Measurements from ENCODE around the gene METAP1D. TPM values are rescaled to one million over a fixed set of nuclear protein-coding genes. Genes with fewer than 3 reads are reported as not detected.
A peak's percentile ranks its signal among the peaks of the same experiment; 100 is the strongest.

METAP1D gene
- total and polyA plus RNA-seq, 2 donors: 4.1 to 29.4 TPM

GRCh38 chr2:172082944-172083627 lies 83.3 kb downstream of the METAP1D start:
- H3K27ac ChIP-seq (ENCODE audit: low read depth): no peak overlapping the region
- DNase-seq (ENCODE audit: extremely low spot score): no peak
- peaks cover 2% of the 10 kb centered on the region for H3K4me1 ChIP-seq (ENCODE audit: insufficient read depth)
- WGBS: 9% methylated on average over 42 of the region's 42 CpGs
- H3K36me3 ChIP-seq (ENCODE audit: insufficient read depth): no peaks in the 10 kb centered on the region
- no peak overlapping the region for H3K4me3 ChIP-seq (ENCODE audit: low read depth, low read length)

GRCh38 chr2:172083628-172084394 lies 84.1 kb downstream of the METAP1D start:
- no peak overlapping the region for H3K4me3 ChIP-seq (ENCODE audit: low read depth, low read length)
- H3K36me3 ChIP-seq (ENCODE audit: insufficient read depth): no peaks in the 10 kb centered on the region
- WGBS: 10% methylated on average over 23 of the region's 23 CpGs
- DNase-seq (ENCODE audit: extremely low spot score): no peak
- peaks cover 2% of the 10 kb centered on the region for H3K4me1 ChIP-seq (ENCODE audit: insufficient read depth)
- H3K27ac ChIP-seq (ENCODE audit: low read depth): no peak overlapping the region

GRCh38 chr2:172084395-172084644 lies 84.6 kb downstream of the METAP1D start:
- DNase-seq (ENCODE audit: extremely low spot score): no peak
- Histone ChIP-seq H3K27ac (ENCODE audit: low read depth) (no peak overlapping the region), H3K4me1 (ENCODE audit: insufficient read depth) (peaks cover 2% of the 10 kb centered on the region), H3K4me3 (ENCODE audit: low read depth, low read length) (no peak overlapping the region), H3K36me3 (ENCODE audit: insufficient read depth) (no peaks in the 10 kb centered on the region)
- 3% methylated on average over 17 of the region's 17 CpGs for WGBS

- peak overlapping the region; percentile 23 for H3K4me3 ChIP-seq (ENCODE audit: low read depth, low read length)
- H3K36me3 ChIP-seq (ENCODE audit: insufficient read depth): no peaks in the 10 kb centered on the region
- WGBS: under 1% methylated on average over 76 of the region's 76 CpGs
- no peak for DNase-seq (ENCODE audit: extremely low spot score)
- peaks cover 2% of the 10 kb centered on the region for H3K4me1 ChIP-seq (ENCODE audit: insufficient read depth)
- no peak overlapping the region for H3K27ac ChIP-seq (ENCODE audit: low read depth)
These were observed 85.1 kb downstream of the METAP1D start for GRCh38 chr2:172084645-172085459.

GRCh38 chr2:172085460-172086159 lies 85.9 kb downstream of the METAP1D start, which contains the start of gene DLX1:
Gene DLX1, plus strand, starts transcription at chr2:172085507. Its CDS starts 171 bp downstream, at chr2:172085678.
- H3K27ac ChIP-seq (ENCODE audit: low read depth): no peak within 1 kb of the TSS
- WGBS: 3% methylated on average over 34 of the region's 34 CpGs
- no peak for DNase-seq (ENCODE audit: extremely low spot score)

GRCh38 chr2:172086241-172087206 lies 86.8 kb downstream of the METAP1D start:
- no peak for DNase-seq (ENCODE audit: extremely low spot score)
- Histone ChIP-seq H3K27ac (ENCODE audit: low read depth) (no peak overlapping the region), H3K4me1 (ENCODE audit: insufficient read depth) (peaks cover 2% of the 10 kb centered on the region), H3K4me3 (ENCODE audit: low read depth, low read length) (no peak overlapping the region), H3K36me3 (ENCODE audit: insufficient read depth) (no peaks in the 10 kb centered on the region)
- WGBS: 6% methylated on average over 54 of the region's 54 CpGs

More at GRCh38 chr2:172085460-172086159, 85.9 kb downstream of the METAP1D start, which contains the start of gene DLX1:
- H3K36me3 ChIP-seq (ENCODE audit: insufficient read depth): no peaks in the 10 kb centered on the region
- peak within 1 kb of the TSS; percentile 23 for H3K4me3 ChIP-seq (ENCODE audit: low read depth, low read length)
- H3K4me1 ChIP-seq (ENCODE audit: insufficient read depth): peaks cover 2% of the 10 kb centered on the region

- H3K4me3 ChIP-seq (ENCODE audit: low read depth, low read length): no peak overlapping the region
- 7% methylated on average over 31 of the region's 31 CpGs for WGBS
- H3K4me1 ChIP-seq (ENCODE audit: insufficient read depth): peaks cover 2% of the 10 kb centered on the region
- no peaks in the 10 kb centered on the region for H3K36me3 ChIP-seq (ENCODE audit: insufficient read depth)
- no peak for DNase-seq (ENCODE audit: extremely low spot score)
- H3K27ac ChIP-seq (ENCODE audit: low read depth): no peak overlapping the region
These were observed 87.5 kb downstream of the METAP1D start for GRCh38 chr2:172087207-172087779.

- Histone ChIP-seq H3K4me3 (ENCODE audit: low read depth, low read length) (no peak overlapping the region), H3K27ac (ENCODE audit: low read depth) (no peak overlapping the region), H3K36me3 (ENCODE audit: insufficient read depth) (no peaks in the 10 kb centered on the region), H3K4me1 (ENCODE audit: insufficient read depth) (peaks cover 2% of the 10 kb centered on the region)
- no peak for DNase-seq (ENCODE audit: extremely low spot score)
- 8% methylated on average over 23 of the region's 23 CpGs for WGBS
These were observed 88.1 kb downstream of the METAP1D start for GRCh38 chr2:172087780-172088244.

- H3K27ac ChIP-seq (ENCODE audit: low read depth): no peak overlapping the region
- no peak overlapping the region for H3K4me3 ChIP-seq (ENCODE audit: low read depth, low read length)
- H3K36me3 ChIP-seq (ENCODE audit: insufficient read depth): no peaks in the 10 kb centered on the region
- peaks cover 2% of the 10 kb centered on the region for H3K4me1 ChIP-seq (ENCODE audit: insufficient read depth)
- WGBS: 10% methylated on average over 37 of the region's 37 CpGs
- no peak for DNase-seq (ENCODE audit: extremely low spot score)
These were observed 88.7 kb downstream of the METAP1D start for GRCh38 chr2:172088245-172089004.

GRCh38 chr2:172089005-172089504 lies 89.3 kb downstream of the METAP1D start:
- no peak for DNase-seq (ENCODE audit: extremely low spot score)
- WGBS: 16% methylated on average over 10 of the region's 10 CpGs
- Histone ChIP-seq H3K4me1 (ENCODE audit: insufficient read depth) (peaks cover 2% of the 10 kb centered on the region), H3K36me3 (ENCODE audit: insufficient read depth) (no peaks in the 10 kb centered on the region), H3K27ac (ENCODE audit: low read depth) (no peak overlapping the region), H3K4me3 (ENCODE audit: low read depth, low read length) (no peak overlapping the region)

GRCh38 chr2:172089633-172090032 lies 89.9 kb downstream of the METAP1D start:
- Histone ChIP-seq H3K4me1 (ENCODE audit: insufficient read depth) (peaks cover under 1% of the 10 kb centered on the region), H3K36me3 (ENCODE audit: insufficient read depth) (no peaks in the 10 kb centered on the region), H3K4me3 (ENCODE audit: low read depth, low read length) (no peak overlapping the region), H3K27ac (ENCODE audit: low read depth) (no peak overlapping the region)
- DNase-seq (ENCODE audit: extremely low spot score): no peak
- 26% methylated on average over 7 of the region's 7 CpGs for WGBS

Measured in urinary bladder (tissue), 4 donors.